ENCODE measurements around the gene IGLON5. TPM values are rescaled to one million over a fixed set of nuclear protein-coding genes. Genes with fewer than 3 reads are reported as not detected.
A peak's percentile ranks its signal among the peaks of the same experiment; 100 is the strongest.

The IGLON5 gene
- total and polyA plus RNA-seq, 8 donors = 1.0 to 4.1 (median 2.3) TPM; not detected in 2

DNA sequence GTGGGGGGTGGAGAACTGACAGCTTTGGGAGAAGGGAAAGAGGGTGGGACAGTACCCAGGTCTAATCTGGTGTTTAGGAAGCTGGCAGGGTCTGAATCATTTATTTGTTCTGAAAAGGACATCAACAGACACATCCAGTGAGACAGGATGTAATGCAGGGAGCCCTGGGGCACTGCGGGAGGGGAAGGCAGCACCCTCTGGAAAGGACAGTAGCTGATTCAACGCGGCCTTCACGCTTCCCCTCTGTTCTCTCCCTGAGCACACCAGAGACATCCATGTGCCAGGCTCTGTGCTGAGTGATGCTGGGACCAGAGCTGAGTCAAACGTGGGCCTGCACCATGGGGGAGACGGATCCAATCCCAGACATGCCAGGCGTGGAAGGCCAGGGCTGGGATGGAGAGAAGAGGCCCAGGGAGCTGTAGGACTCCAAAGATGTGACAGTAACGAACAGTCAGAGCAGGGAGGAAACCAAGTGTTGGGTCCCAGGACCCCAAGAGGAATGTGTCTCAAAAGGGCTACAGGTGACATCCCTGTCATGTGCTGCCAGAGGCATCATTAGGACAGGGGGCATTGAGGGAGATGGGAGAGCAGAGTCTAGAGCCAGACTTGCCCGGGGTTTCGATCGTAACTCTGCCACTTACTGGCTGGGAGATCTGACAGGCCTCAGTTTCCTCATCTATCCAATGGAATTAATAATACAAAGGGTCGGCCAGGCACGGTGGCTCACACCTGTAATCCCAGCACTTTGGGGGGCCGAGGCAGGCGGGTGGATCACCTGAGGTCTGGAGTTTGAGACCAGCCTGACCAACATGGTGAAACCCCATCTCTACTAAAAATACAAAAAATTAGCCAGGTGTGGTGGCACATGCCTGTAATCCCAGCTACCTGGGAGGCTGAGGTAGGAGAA is 53.0 kb downstream of the IGLON5 start:
- no peak for ATAC-seq
- H3K27me3 ChIP-seq = no peaks in the 10 kb centered on the region
- H3K27ac ChIP-seq = no peak overlapping the region
- TF ChIP-seq, protein P1, sequence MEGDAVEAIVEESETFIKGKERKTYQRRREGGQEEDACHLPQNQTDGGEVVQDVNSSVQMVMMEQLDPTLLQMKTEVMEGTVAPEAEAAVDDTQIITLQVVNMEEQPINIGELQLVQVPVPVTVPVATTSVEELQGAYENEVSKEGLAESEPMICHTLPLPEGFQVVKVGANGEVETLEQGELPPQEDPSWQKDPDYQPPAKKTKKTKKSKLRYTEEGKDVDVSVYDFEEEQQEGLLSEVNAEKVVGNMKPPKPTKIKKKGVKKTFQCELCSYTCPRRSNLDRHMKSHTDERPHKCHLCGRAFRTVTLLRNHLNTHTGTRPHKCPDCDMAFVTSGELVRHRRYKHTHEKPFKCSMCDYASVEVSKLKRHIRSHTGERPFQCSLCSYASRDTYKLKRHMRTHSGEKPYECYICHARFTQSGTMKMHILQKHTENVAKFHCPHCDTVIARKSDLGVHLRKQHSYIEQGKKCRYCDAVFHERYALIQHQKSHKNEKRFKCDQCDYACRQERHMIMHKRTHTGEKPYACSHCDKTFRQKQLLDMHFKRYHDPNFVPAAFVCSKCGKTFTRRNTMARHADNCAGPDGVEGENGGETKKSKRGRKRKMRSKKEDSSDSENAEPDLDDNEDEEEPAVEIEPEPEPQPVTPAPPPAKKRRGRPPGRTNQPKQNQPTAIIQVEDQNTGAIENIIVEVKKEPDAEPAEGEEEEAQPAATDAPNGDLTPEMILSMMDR (IDR thresholded peaks at IDR 0.05) = no peak
- H3K36me3 ChIP-seq = no peaks in the 10 kb centered on the region
- H3K4me1 ChIP-seq = peaks cover 0 to 45% of the 10 kb centered on the region in 2 donors
- H3K9me3 ChIP-seq = no peaks in the 10 kb centered on the region
- no peak for DNase-seq
- intact Hi-C loops (cut with DNase I) = no loop called here
- no peak overlapping the region for H3K4me3 ChIP-seq

DNA sequence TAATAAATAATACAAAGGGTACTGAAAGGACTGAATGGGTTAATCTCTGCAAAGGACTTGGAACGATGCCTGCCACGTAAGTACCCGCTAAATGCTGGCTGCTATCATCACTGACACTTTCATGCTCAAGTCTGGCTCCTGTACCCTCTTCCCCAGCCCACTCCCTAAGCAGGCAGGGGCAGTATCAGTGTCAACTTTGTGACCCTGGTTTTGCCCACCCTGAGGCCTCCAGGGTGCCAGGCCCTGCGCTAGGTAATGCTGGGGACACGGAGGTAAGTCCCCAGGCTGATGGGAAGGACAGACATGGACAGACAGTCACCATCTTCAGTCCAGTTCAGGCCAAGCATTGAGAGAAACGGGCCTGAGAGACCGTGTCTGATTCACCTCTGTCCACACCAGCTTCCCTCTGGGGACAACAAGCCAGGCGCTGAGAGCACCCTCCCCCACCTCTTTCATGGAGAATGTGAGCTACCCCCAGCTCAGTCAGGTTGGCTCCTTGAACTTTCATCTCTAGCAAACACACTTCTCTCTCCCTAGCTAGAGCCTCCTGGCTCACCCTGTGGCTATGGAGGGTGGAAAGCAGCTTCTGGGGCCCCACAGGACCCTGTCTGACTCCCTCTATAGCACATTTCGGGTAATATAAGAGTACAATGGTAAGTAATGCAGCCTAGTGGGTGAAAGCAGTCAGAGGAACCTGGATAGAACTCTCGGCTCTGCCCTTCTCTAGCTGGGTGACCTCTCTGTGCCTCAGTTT is 53.9 kb downstream of the IGLON5 start:
- no peaks in the 10 kb centered on the region for H3K27me3 ChIP-seq
- peak overlapping the region; percentile 52 to 65 for H3K4me3 ChIP-seq
- H3K9me3 ChIP-seq = no peaks in the 10 kb centered on the region
- no peaks in the 10 kb centered on the region for H3K36me3 ChIP-seq
- DNase-seq (peak in 1 of 4 donors; percentile 29), ATAC-seq (peak; percentile 6)
- intact Hi-C loops (cut with DNase I) = no loop called here
- TF ChIP-seq, protein P1 (IDR thresholded peaks at IDR 0.05) = no peak
- H3K27ac ChIP-seq = peak overlapping the region; percentile 95
- peaks cover 0 to 48% of the 10 kb centered on the region in 2 donors for H3K4me1 ChIP-seq

DNA sequence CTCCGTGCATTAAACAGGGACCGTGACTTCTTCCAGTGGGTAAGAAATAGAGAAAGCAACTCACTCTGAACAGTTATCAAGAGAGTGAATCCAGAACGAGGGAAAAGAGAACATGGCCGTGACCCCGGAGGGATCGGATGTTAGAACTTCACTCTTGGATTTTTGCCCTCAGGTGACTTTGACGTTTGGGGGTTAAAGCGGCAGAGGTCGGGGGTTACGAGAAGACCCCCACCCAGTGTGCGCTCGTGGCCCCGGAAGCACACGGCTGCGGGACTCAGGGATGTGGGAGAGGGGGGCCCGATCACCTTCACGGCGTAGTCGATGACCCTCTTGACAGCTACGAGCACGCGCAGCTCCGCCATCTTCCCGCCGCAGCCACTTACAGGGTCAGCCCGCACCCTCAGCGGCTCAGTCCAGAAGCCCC is 54.5 kb downstream of the IGLON5 start, which contains the start of gene ETFB:
ETFB (minus strand) TSS at position 424 of the 424 bp plus-strand sequence; CDS start at position 362, 62 bp downstream.
- ATAC-seq (no peak), DNase-seq (peak in 1 of 4 donors; percentile 27)
- Histone ChIP-seq H3K27me3 (no peaks in the 10 kb centered on the region), H3K36me3 (no peaks in the 10 kb centered on the region), H3K9me3 (no peaks in the 10 kb centered on the region), H3K4me3 (peak within 1 kb of the TSS; percentile 52 to 65), H3K4me1 (peaks cover 0 to 54% of the 10 kb centered on the region in 2 donors), H3K27ac (peak within 1 kb of the TSS; percentile 95)
- TF ChIP-seq, protein P1 (IDR thresholded peaks at IDR 0.05) = no peak
- intact Hi-C loops (cut with DNase I) = no loop called here

DNA sequence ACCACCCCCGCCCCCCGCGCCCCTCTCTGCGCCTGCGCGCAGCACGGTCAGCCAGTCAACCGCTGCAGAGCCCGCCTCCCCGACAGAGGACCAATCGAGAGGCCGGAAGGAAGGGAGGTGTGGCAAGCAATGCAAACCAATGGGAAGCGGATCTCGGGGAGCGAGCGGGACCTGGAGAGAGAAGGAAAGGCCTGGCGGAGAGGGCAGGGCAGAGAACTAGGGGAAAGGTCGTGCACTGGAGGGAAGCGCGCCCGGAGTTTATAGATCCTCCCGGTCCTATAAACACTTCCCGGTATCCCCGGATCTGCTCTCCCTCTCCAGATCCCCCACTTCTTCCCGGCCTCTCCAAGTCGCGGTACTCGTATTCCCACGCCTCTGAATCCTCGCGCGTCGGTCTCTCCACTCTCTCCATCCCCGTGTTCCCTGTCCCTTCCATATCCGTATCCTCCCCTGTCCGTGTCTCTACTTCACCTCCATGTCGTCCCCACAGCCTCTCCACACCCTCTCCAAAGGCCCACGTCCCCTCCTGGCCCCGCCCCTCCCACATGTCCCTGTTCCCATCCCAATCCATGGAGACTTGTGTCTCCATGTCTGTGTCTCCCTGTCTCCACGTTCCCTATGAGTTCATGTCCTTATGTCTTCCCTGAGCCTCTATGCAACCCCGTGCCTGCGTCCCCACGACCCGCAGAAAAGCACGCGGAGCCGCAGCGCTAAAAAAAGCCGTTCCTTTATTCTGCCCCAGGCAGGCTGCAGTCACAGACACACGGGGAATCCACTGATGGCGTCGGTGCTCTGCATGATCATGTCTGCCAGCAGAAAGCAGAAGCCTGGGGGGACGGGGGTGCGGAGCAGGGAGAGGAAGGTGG is 55.2 kb downstream of the IGLON5 start:
- DNase-seq (peak; percentile 96 to 99 (median 98)), ATAC-seq (peak; percentile 78)
- intact Hi-C loops (cut with DNase I) = no loop called here
- H3K36me3 ChIP-seq = no peaks in the 10 kb centered on the region
- H3K27me3 ChIP-seq = no peaks in the 10 kb centered on the region
- peaks cover 0 to 60% of the 10 kb centered on the region in 2 donors for H3K4me1 ChIP-seq
- no peaks in the 10 kb centered on the region for H3K9me3 ChIP-seq
- peak overlapping the region; percentile 52 to 65 for H3K4me3 ChIP-seq
- TF ChIP-seq, protein P1 (IDR thresholded peaks at IDR 0.05) = no peak
- peak overlapping the region; percentile 95 for H3K27ac ChIP-seq

Measured in left lung (tissue), 10 donors.